ENCODE measurements around the gene TACSTD2. TPM values are rescaled to one million over a fixed set of nuclear protein-coding genes. Genes with fewer than 3 reads are reported as not detected.
"Not testable (repeated sequence)": the region's sequence is repeated elsewhere in the genome, so short reads cannot be mapped to it uniquely, and the experiment has no call there.

The TACSTD2 gene
- total and polyA plus RNA-seq, 2 of the 13 experiments (the other 11 are each of a cell fraction or from before 2014, with no cell fraction given) = not detected

GRCh38 chr1:58607391-58607790, 30.3 kb upstream of the TACSTD2 start:
- 1% methylated on average over 3 of the region's 3 CpGs for WGBS (ENCODE audit: low lambda C conversion rate)
- intact Hi-C loops (cut with micrococcal nuclease; ENCODE audit: unreplicated experiment) = no loop called here
- Histone ChIP-seq H3K27me3 (ENCODE audit: control insufficient read depth in 1 of 2, insufficient read depth in 2 of 2, low read length in 2 of 2) (peaks cover 0 to 1% of the 10 kb centered on the region in 2 experiments; a peak in 1 of 5 replicates), H3K9me3 (ENCODE audit: low read length) (peaks cover 4% of the 10 kb centered on the region; the same call in 1 of the 2 replicates), H3K27ac (ENCODE audit: extremely low read length, insufficient read depth, low read length) (no peak overlapping the region), H3K36me3 (replicated peaks in 1 of 2; ENCODE audit: control insufficient read depth in 1 of 2, insufficient read depth in 2 of 2, low read length in 2 of 2) (no peaks in the 10 kb centered on the region), H3K79me2 (ENCODE audit: insufficient read depth, low read length) (no peaks in the 10 kb centered on the region), H3K4me3 (replicated peaks in 1 of 3; ENCODE audit: insufficient read depth in 1 of 3, low read depth in 2 of 3, low read length in 3 of 3) (no peak overlapping the region), H3K9ac (ENCODE audit: insufficient read depth, low read depth, low read length) (no peak overlapping the region), H3K4me1 (ENCODE audit: insufficient read depth, low read length) (no peaks in the 10 kb centered on the region), H2AFZ (ENCODE audit: low read length) (no peak overlapping the region), H4K20me1 (ENCODE audit: insufficient read depth, low read length) (no peaks in the 10 kb centered on the region), H3K4me2 (ENCODE audit: low read depth, low read length) (no peak overlapping the region)
- POLR2A ChIA-PET = no interaction called here
- no peak for DNase-seq (ENCODE audit: low spot score)
- no peak for TF ChIP-seq PREB (CRISPR knock-in tag; IDR thresholded peaks at IDR 0.05)
- no peak for TF ChIP-seq ZNF317 (CRISPR knock-in tag; IDR thresholded peaks at IDR 0.05)
- TF ChIP-seq REL (CRISPR knock-in tag; conservative IDR thresholded peaks at IDR 0.05) = no peak
- TF ChIP-seq, protein P1, sequence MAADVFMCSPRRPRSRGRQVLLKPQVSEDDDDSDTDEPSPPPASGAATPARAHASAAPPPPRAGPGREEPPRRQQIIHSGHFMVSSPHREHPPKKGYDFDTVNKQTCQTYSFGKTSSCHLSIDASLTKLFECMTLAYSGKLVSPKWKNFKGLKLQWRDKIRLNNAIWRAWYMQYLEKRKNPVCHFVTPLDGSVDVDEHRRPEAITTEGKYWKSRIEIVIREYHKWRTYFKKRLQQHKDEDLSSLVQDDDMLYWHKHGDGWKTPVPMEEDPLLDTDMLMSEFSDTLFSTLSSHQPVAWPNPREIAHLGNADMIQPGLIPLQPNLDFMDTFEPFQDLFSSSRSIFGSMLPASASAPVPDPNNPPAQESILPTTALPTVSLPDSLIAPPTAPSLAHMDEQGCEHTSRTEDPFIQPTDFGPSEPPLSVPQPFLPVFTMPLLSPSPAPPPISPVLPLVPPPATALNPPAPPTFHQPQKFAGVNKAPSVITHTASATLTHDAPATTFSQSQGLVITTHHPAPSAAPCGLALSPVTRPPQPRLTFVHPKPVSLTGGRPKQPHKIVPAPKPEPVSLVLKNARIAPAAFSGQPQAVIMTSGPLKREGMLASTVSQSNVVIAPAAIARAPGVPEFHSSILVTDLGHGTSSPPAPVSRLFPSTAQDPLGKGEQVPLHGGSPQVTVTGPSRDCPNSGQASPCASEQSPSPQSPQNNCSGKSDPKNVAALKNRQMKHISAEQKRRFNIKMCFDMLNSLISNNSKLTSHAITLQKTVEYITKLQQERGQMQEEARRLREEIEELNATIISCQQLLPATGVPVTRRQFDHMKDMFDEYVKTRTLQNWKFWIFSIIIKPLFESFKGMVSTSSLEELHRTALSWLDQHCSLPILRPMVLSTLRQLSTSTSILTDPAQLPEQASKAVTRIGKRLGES (CRISPR knock-in tag; IDR thresholded peaks at IDR 0.05; ENCODE audit: borderline replicate concordance) = no peak
- no peak for TF ChIP-seq NFE2L2 (IDR thresholded peaks at IDR 0.05; ENCODE audit: low read length)
- no peak for TF ChIP-seq ZBTB26 (CRISPR knock-in tag; IDR thresholded peaks at IDR 0.05; ENCODE audit: borderline replicate concordance)
- CTCF ChIA-PET (ENCODE audit: low intra/inter-chr PET ratio, low total read pairs) = no interaction called here
- ATAC-seq = no peak
- in situ Hi-C loops (cut with HindIII; ENCODE audit: extremely low pct_ligation_motif_present, low pct_unique_long_range_greater_than_20kb) = no loop called here
- BruUV-seq (replicated peaks) = no TSS peak
- no peak for FAIRE-seq

DNA sequence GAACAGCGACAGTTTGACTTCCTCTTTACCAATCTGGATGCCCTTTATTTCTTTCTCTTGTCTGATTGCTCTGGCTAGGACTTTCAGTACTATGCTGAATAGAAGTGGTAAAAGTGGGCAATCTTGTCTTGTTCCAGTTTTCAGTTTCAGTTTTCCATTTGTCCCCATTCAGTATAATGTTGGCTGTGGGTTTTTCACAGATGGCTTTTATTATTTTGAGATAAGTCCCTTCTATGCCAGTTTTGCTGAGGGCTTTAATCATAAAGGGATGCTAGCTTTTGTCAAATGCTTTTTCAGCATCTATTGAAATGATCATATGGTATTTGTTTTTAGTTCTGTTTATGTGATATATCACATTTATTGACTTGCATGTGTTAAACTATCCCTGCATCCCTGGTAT, 24.9 kb upstream of the TACSTD2 start:
- H3K4me1 ChIP-seq (ENCODE audit: insufficient read depth, low read length); DNase-seq (ENCODE audit: low spot score); H3K4me3 ChIP-seq (replicated peaks in 1 of 3; ENCODE audit: insufficient read depth in 1 of 3, low read depth in 2 of 3, low read length in 3 of 3); in situ Hi-C loops (cut with HindIII; ENCODE audit: extremely low pct_ligation_motif_present, low pct_unique_long_range_greater_than_20kb); FAIRE-seq; H4K20me1 ChIP-seq (ENCODE audit: insufficient read depth, low read length); BruUV-seq (replicated peaks); H3K27me3 ChIP-seq (ENCODE audit: control insufficient read depth in 1 of 2, insufficient read depth in 2 of 2, low read length in 2 of 2); ATAC-seq; H3K9me3 ChIP-seq (ENCODE audit: low read length); H3K9ac ChIP-seq (ENCODE audit: insufficient read depth, low read depth, low read length); H3K4me2 ChIP-seq (ENCODE audit: low read depth, low read length); CTCF ChIA-PET (ENCODE audit: low intra/inter-chr PET ratio, low total read pairs); H2AFZ ChIP-seq (ENCODE audit: low read length); H3K79me2 ChIP-seq (ENCODE audit: insufficient read depth, low read length); POLR2A ChIA-PET; H3K36me3 ChIP-seq (replicated peaks in 1 of 2; ENCODE audit: control insufficient read depth in 1 of 2, insufficient read depth in 2 of 2, low read length in 2 of 2); H3K27ac ChIP-seq (ENCODE audit: extremely low read length, insufficient read depth, low read length); intact Hi-C loops (cut with micrococcal nuclease; ENCODE audit: unreplicated experiment): not testable (repeated sequence)
- 93% methylated on average over 1 of the region's 1 CpG for WGBS (ENCODE audit: low lambda C conversion rate)

Data from HepG2 (cell line).